SK-N-SH (cell line): ENCODE results near the gene TLX2.

Source experiments
- ELF1 ChIP-seq: IDR thresholded peaks from 2 replicates; pipeline ENCODE4 v1.4.0; 2012
- FOXM1 ChIP-seq: IDR thresholded peaks from 2 replicates; pipeline ENCODE4 v1.4.0; 2012; ENCODE audit warnings: low read depth, mild to moderate bottlenecking
- GATA2 ChIP-seq: sonication (generic); formaldehyde crosslinking; IDR thresholded peaks from 2 replicates; pipeline ENCODE4 v1.5.0; 2020; ENCODE audit warnings: mild to moderate bottlenecking, missing genetic modification reagents
- POLR2AphosphoS5 ChIP-seq: IDR thresholded peaks from 2 replicates; pipeline ENCODE4 v1.6.1; 2012; ENCODE audit warnings: low read depth, low read length
- RAD21 ChIP-seq: IDR thresholded peaks from 2 replicates; pipeline ENCODE4 v1.6.1; 2012; ENCODE audit warnings: mild to moderate bottlenecking, low read length
- RFX5 ChIP-seq: IDR thresholded peaks from 2 replicates; pipeline ENCODE4 v1.6.1; 2012; ENCODE audit warnings: mild to moderate bottlenecking, improper control_type of control experiment, low read length
- SIN3A ChIP-seq: IDR thresholded peaks from 2 replicates; pipeline ENCODE4 v1.6.1; 2012; ENCODE audit warnings: low read depth, mild to moderate bottlenecking, low read length, moderate library complexity, borderline replicate concordance
- SMC3 ChIP-seq: IDR thresholded peaks from 2 replicates; pipeline ENCODE4 v1.6.1; 2012; ENCODE audit warnings: low read depth, low read length, improper control_type of control experiment
- TF ChIP-seq, protein P1 (sequence below): fragments of 200-600 bp; sonication (generic); IDR thresholded peaks from 2 replicates; pipeline ENCODE4 v1.6.1; 2017; ENCODE audit warnings: antibody characterized with exemption, mild to moderate bottlenecking, moderate library complexity

DNA sequence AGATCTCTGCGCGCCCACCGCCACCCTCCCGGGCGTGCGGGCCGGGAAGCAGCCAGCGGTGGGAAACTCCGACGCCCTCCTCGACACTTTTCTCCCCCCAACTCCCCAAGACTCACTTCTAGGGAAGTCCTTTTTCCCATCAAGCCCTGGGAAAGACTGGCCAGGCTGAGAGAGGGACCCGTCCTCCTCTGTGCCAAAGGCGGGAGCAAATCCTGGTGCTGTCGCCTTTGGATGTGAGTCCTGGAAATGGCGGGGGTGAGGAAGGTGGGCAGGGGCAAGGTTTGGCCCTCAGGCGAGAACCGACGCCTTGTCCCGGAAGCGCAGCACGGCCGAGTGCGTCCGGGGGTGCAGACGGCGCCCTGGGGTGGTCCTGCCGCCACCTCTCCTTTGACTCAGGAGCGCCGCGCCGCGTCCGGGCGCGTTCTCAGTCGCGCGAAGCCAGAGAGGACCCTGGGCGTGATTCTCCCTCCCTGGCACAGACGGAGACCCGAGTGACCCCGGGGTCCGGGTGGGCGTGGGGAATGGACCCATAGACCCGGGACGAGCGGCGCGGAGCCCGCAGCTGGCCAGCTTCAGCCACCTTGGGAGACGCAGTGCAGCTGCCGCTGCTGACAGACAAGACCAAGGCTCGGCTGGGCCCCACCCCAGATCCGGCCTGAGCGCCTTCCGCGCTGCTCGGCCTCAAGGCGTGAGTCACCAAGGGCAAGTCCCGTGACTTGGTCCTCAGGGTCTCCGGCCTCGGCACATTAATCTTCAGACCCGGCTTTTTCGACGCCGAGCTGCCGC, 11.3 kb upstream of the TLX2 start:
- no peak for TF ChIP-seq POLR2AphosphoS5
- no peak for TF ChIP-seq RFX5
- TF ChIP-seq GATA2 (CRISPR knock-in tag): no peak
- TF ChIP-seq, protein P1, sequence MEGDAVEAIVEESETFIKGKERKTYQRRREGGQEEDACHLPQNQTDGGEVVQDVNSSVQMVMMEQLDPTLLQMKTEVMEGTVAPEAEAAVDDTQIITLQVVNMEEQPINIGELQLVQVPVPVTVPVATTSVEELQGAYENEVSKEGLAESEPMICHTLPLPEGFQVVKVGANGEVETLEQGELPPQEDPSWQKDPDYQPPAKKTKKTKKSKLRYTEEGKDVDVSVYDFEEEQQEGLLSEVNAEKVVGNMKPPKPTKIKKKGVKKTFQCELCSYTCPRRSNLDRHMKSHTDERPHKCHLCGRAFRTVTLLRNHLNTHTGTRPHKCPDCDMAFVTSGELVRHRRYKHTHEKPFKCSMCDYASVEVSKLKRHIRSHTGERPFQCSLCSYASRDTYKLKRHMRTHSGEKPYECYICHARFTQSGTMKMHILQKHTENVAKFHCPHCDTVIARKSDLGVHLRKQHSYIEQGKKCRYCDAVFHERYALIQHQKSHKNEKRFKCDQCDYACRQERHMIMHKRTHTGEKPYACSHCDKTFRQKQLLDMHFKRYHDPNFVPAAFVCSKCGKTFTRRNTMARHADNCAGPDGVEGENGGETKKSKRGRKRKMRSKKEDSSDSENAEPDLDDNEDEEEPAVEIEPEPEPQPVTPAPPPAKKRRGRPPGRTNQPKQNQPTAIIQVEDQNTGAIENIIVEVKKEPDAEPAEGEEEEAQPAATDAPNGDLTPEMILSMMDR: no peak
- TF ChIP-seq ELF1: no peak
- no peak for TF ChIP-seq SIN3A
- no peak for TF ChIP-seq FOXM1
- no peak for TF ChIP-seq RAD21
- TF ChIP-seq SMC3: no peak
